H1 (cell line): ENCODE measurements around the gene FCHSD1. TPM values are rescaled to one million over a fixed set of nuclear protein-coding genes. Genes with fewer than 3 reads are reported as not detected.

ENCODE experiments used
- CTCF ChIA-PET: fragments of 300-600 bp; sonication (Branson Sonifier 250); formaldehyde crosslinking; loops from one replicate; lab custom pipeline; 2021; ENCODE audit not compliant: partially characterized antibody; lab: Charles Lee
- POLR2A ChIA-PET: fragments of 300-600 bp; sonication (Branson Sonifier 250); formaldehyde crosslinking; loops from one replicate; lab custom pipeline; 2021; ENCODE audit warnings: inconsistent platforms; ENCODE audit not compliant: partially characterized antibody; lab: Charles Lee
- DNase-seq, 2 experiments: peaks; one replicate each; pipeline versions ENCODE4 v3.0.0 to v3.0.0-alpha.2; 2010 to 2022; ENCODE audit warnings: low spot score in 2 of 2, low read depth in 1 of 2, mixed read lengths in 1 of 2
- FAIRE-seq: peaks from 2 replicates; lab custom pipeline; 2011; peaks lifted over from hg19 to GRCh38; lab: Jason Lieb, UNC
- H2AFZ ChIP-seq: 2 replicates; pipeline ENCODE4 v1.8.1; 2012; ENCODE audit warnings: low read length, inconsistent platforms
- H2AK5ac ChIP-seq: 2 replicates; pipeline ENCODE4 v1.6.1; 2013; ENCODE audit warnings: low read depth, low read length
- H2BK120ac ChIP-seq: replicated peaks from 2 replicates; pipeline ENCODE3; 2013; ENCODE audit warnings: low read depth, low read length, inconsistent platforms
- H2BK12ac ChIP-seq: 2 replicates; pipeline ENCODE4 v1.6.1; 2013; ENCODE audit warnings: low read depth, low read length
- H2BK15ac ChIP-seq: 2 replicates; pipeline ENCODE4 v1.6.1; 2013; ENCODE audit warnings: low read length
- H2BK20ac ChIP-seq: 2 replicates; pipeline ENCODE4 v1.6.1; 2013; ENCODE audit warnings: low read length
- H2BK5ac ChIP-seq: 2 replicates; pipeline ENCODE4 v1.6.1; 2013; ENCODE audit warnings: low read depth, low read length
- H3K14ac ChIP-seq: 2 replicates; pipeline ENCODE4 v1.6.1; 2013; ENCODE audit warnings: inconsistent platforms; ENCODE audit not compliant: insufficient read length
- H3K18ac ChIP-seq: 2 replicates; pipeline ENCODE4 v1.6.1; 2013; ENCODE audit warnings: low read length; ENCODE audit errors: extremely low read depth
- H3K23ac ChIP-seq: 2 replicates; pipeline ENCODE4 v1.6.1; 2013; ENCODE audit warnings: inconsistent platforms; ENCODE audit not compliant: insufficient read length
- H3K23me2 ChIP-seq: 2 replicates; pipeline ENCODE4 v1.6.1; 2013; ENCODE audit warnings: low read depth, low read length
- H3K27ac ChIP-seq: 2 replicates; pipeline ENCODE4 v1.6.1; 2011; ENCODE audit warnings: low read depth, low read length, inconsistent platforms
- H3K27me3 ChIP-seq, 4 experiments: replicated peaks in 1 of 4; 1 replicate in 1 of 4; 2 replicates in 3 of 4; pipeline versions ENCODE4 v1.6.1 to v1.8.1; 2011 to 2013; ENCODE audit warnings: low read length in 3 of 4, mild to moderate bottlenecking in 3 of 4, inconsistent platforms in 2 of 4, mixed read lengths in 2 of 4, moderate library complexity in 1 of 4; ENCODE audit not compliant: control insufficient read depth in 3 of 4, insufficient read depth in 3 of 4; ENCODE audit errors: extremely low read depth in 1 of 4
- H3K36me3 ChIP-seq, 4 experiments: 2 replicates each; pipeline versions ENCODE4 v1.6.1 to v1.8.1; 2011 to 2013; ENCODE audit warnings: mild to moderate bottlenecking in 4 of 4, low read length in 3 of 4, moderate library complexity in 2 of 4, control low read depth in 1 of 4, inconsistent platforms in 1 of 4; ENCODE audit not compliant: insufficient read depth in 4 of 4, control insufficient read depth in 2 of 4
- H3K4ac ChIP-seq: replicated peaks from 2 replicates; pipeline ENCODE3; 2013; ENCODE audit warnings: low read length, low read depth, mixed read lengths, inconsistent platforms; ENCODE audit not compliant: insufficient read length
- H3K4me1 ChIP-seq, 4 experiments: replicated peaks in 1 of 4; 1 replicate in 1 of 4; 2 replicates in 3 of 4; pipeline versions ENCODE4 v1.6.1 to v1.8.1; 2011 to 2013; ENCODE audit warnings: low read length in 3 of 4, inconsistent platforms in 2 of 4, mixed read lengths in 1 of 4; ENCODE audit not compliant: insufficient read depth in 4 of 4, control insufficient read depth in 3 of 4
- H3K4me2 ChIP-seq, 2 experiments: 2 replicates each; pipeline versions ENCODE4 v1.6.1 to v1.8.1; 2011 to 2013; ENCODE audit warnings: low read depth in 2 of 2, low read length in 2 of 2, control low read depth in 1 of 2, inconsistent platforms in 1 of 2, mild to moderate bottlenecking in 1 of 2; ENCODE audit not compliant: insufficient read depth in 1 of 2
- H3K4me3 ChIP-seq, 4 experiments: fragments of 200-600, 300-600 bp in 1 of 4; sonication (generic), shearing (Covaris generic), sonication (Bioruptor Twin) in 1 of 4; 2 replicates each; pipeline versions ENCODE4 v1.5.1 to v1.8.1; 2011 to 2016; ENCODE audit warnings: low read length in 4 of 4, low read depth in 3 of 4, control low read depth in 2 of 4, inconsistent platforms in 2 of 4, mild to moderate bottlenecking in 2 of 4, mixed read lengths in 1 of 4, moderate library complexity in 1 of 4; ENCODE audit not compliant: insufficient read depth in 2 of 4; ENCODE audit errors: extremely low read depth in 1 of 4
- H3K56ac ChIP-seq: replicated peaks from 2 replicates; pipeline ENCODE3; 2013; ENCODE audit warnings: low read depth, mild to moderate bottlenecking, mixed read lengths, low read length, inconsistent platforms; ENCODE audit not compliant: insufficient read length
- H3K79me1 ChIP-seq: 2 replicates; pipeline ENCODE4 v1.6.1; 2013; ENCODE audit warnings: low read depth, low read length, control low read depth
- H3K79me2 ChIP-seq, 2 experiments: 2 replicates each; pipeline versions ENCODE4 v1.6.1 to v1.8.1; 2012 to 2013; ENCODE audit warnings: low read length in 2 of 2, mild to moderate bottlenecking in 2 of 2, inconsistent platforms in 1 of 2; ENCODE audit not compliant: insufficient read depth in 2 of 2, control insufficient read depth in 1 of 2
- H3K9ac ChIP-seq, 4 experiments: replicated peaks in 1 of 4; 1 replicate in 1 of 4; 2 replicates in 3 of 4; pipeline versions ENCODE4 v1.6.1 to v1.8.1; 2011 to 2013; ENCODE audit warnings: low read depth in 3 of 4, low read length in 3 of 4, control low read depth in 2 of 4, mild to moderate bottlenecking in 2 of 4, moderate library complexity in 2 of 4, inconsistent platforms in 1 of 4; ENCODE audit errors: extremely low read depth in 1 of 4
- H3K9me3 ChIP-seq, 2 experiments: 2 replicates each; pipeline versions ENCODE4 v1.6.1 to v1.8.1; 2012 to 2013; ENCODE audit warnings: mild to moderate bottlenecking in 2 of 2, moderate library complexity in 2 of 2, control low read depth in 1 of 2, inconsistent platforms in 1 of 2, low read depth in 1 of 2, low read length in 1 of 2, mixed read lengths in 1 of 2; ENCODE audit not compliant: insufficient read depth in 2 of 2
- H4K20me1 ChIP-seq, 2 experiments: replicated peaks in 1 of 2; 2 replicates each; pipeline versions ENCODE3 to v1.8.1; 2011 to 2013; ENCODE audit warnings: inconsistent platforms in 2 of 2, low read length in 2 of 2, mild to moderate bottlenecking in 1 of 2; ENCODE audit not compliant: insufficient read depth in 2 of 2, control insufficient read depth in 1 of 2
- H4K5ac ChIP-seq: 2 replicates; pipeline ENCODE4 v1.6.1; 2013; ENCODE audit warnings: low read length, low read depth, mixed read lengths, inconsistent platforms; ENCODE audit not compliant: insufficient read length
- H4K8ac ChIP-seq: 2 replicates; pipeline ENCODE4 v1.8.0; 2013; ENCODE audit warnings: mild to moderate bottlenecking, moderate library complexity, low read length, inconsistent platforms; ENCODE audit not compliant: insufficient read depth; ENCODE audit errors: extremely low read depth
- H4K91ac ChIP-seq: replicated peaks from 2 replicates; pipeline ENCODE3; 2013; ENCODE audit warnings: low read length, mixed read lengths, inconsistent platforms; ENCODE audit not compliant: insufficient read length
- POLR2AphosphoS5 ChIP-seq: IDR thresholded peaks from 2 replicates; pipeline ENCODE4 v1.6.1; 2011; ENCODE audit warnings: low read depth, low read length
- RXRA ChIP-seq: IDR thresholded peaks from 2 replicates; pipeline ENCODE4 v1.6.1; 2011; ENCODE audit warnings: low read depth, mild to moderate bottlenecking, low read length, moderate library complexity; ENCODE audit not compliant: insufficient read depth
- WGBS, 2 experiments: shearing (Covaris generic) in 1 of 2; methylation state at CpG; one replicate each; pipeline versions ENCODE4 v1.1.6 to v1.1.7; 2013 to 2015; ENCODE audit warnings: low lambda C conversion rate in 2 of 2, mixed read lengths in 2 of 2, inconsistent platforms in 1 of 2, low coverage in 1 of 2, missing lambda C conversion rate in 1 of 2; ENCODE audit not compliant: insufficient replicate concordance in 2 of 2, insufficient coverage in 1 of 2, insufficient read length in 1 of 2; ENCODE audit errors: extremely low coverage in 1 of 2, missing lambda C conversion rate in 1 of 2; 5-methylcytosine and 5-hydroxymethylcytosine counted together
- polyA plus RNA-seq, 7 experiments: library from polyadenylated mRNA; depleted of rRNA in 3 of 7; stranded (reverse) in 5 of 7; unstranded in 2 of 7; fragments of >200 nt in 5 of 7; fragments of 200-250 nt in 2 of 7; gene quantifications; 1 replicate in 5 of 7; 2 replicates in 1 of 7; 4 replicates in 1 of 7; pipeline versions ENCODE4 v1.2.1 to v1.2.3, GENCODE V29; 2011 to 2013; ENCODE audit warnings: missing spikeins in 2 of 7, mixed read lengths in 2 of 7
- total RNA-seq: library from RNA; stranded (reverse); fragmentation: NEBNext Ultra II Directional; extraction: Animal tissue kit (Norgen Biotek cat#: 25700); gene quantifications from 2 replicates; pipeline ENCODE4 v1.2.1, GENCODE V29; 2021

The FCHSD1 gene
- total and polyA plus RNA-seq, 2 of the 8 experiments (the other 6 are each of a cell fraction or from before 2014, with no cell fraction given) = 22.0 to 30.1 TPM

DNA sequence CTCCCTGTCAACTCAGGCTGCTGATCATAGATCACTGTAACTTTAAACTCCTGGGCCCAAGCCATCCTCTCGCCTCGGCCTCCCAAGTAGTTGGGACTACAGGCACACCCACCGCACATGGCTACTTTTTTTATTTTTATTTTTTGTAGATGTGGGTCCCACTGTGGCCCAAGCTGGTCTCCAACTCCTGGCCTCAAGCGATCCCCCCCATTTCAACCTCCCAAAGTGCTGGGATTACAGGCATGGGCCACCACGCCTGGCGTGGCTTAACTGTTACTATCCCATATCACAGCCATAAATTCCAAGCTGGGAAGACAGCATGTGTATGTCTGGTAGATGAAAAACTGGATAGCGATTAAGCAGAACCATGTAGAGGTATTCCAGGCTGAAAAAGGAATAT lies 15.6 kb downstream of the FCHSD1 start:
- Histone ChIP-seq H3K27me3 (peaks cover 0 to 4% (median 0%) of the 10 kb centered on the region in 4 experiments; a peak in 1 of 7 replicates), H3K27ac (no peak overlapping the region), H2BK5ac (no peak overlapping the region), H4K20me1 (peaks cover 4 to 13% of the 10 kb centered on the region in 2 experiments), H3K18ac (no peak overlapping the region), H3K4me2 (peak overlapping the region; percentile 90 to 97), H3K56ac (no peak overlapping the region), H3K23ac (no peak overlapping the region), H3K4me1 (peaks cover 0 to 5% (median 3%) of the 10 kb centered on the region in 4 experiments; a peak in 5 of 7 replicates), H3K79me1 (peaks cover 12% of the 10 kb centered on the region), H3K79me2 (peaks cover 10 to 46% of the 10 kb centered on the region in 2 experiments), H3K9me3 (no peaks in the 10 kb centered on the region), H4K5ac (no peak overlapping the region), H4K8ac (no peak overlapping the region), H2BK120ac (no peak overlapping the region), H2BK12ac (no peak overlapping the region), H2BK15ac (no peak overlapping the region), H3K9ac (peak overlapping the region in 3 of 4 experiments; percentile 49 to 88 (median 85); a peak in 3 of 7 replicates), H2AFZ (no peak overlapping the region), H3K4ac (no peak overlapping the region), H3K23me2 (peaks cover 14% of the 10 kb centered on the region), H3K14ac (no peak overlapping the region), H3K4me3 (peak overlapping the region; percentile 84 to 99 (median 98); a peak in 7 of 8 replicates), H2BK20ac (no peak overlapping the region), H2AK5ac (no peak overlapping the region), H4K91ac (no peak overlapping the region), H3K36me3 (peaks cover 0 to 11% (median 0%) of the 10 kb centered on the region in 4 experiments; a peak in 1 of 8 replicates)
- WGBS, 2 experiments = 91% methylated on average over 7 of the region's 7 CpGs; no CpG with 5 or more reads in 1 of the 2 experiments
- DNase-seq (no peak), FAIRE-seq (no peak)
- CTCF ChIA-PET = interaction anchor here (0.7 to 10.3 kb wide), 12 partner anchors 9 to 333 kb away, joined by 3 to 117 read pairs (median 3); partner anchors contain the start of genes DIAPH1, FCHSD1 and RNF14
- POLR2A ChIA-PET = interaction anchor here (0.6 to 6.8 kb wide), 9 partner anchors 10 to 305 kb away, joined by 3 to 96 read pairs (median 6); partner anchors contain the start of genes DIAPH1 and FCHSD1
- TF ChIP-seq RXRA (no peak), POLR2AphosphoS5 (no peak)
